Activated T-cell treated with anti-CD3 and anti-CD28 coated beads, Interleukin-2, amount 50 U/mL, for 4 hours (primary cell): Measurements from ENCODE around the gene COL9A3. TPM values are rescaled to one million over a fixed set of nuclear protein-coding genes. Genes with fewer than 3 reads are reported as not detected.
"Not testable (repeated sequence)": the region's sequence is repeated elsewhere in the genome, so short reads cannot be mapped to it uniquely, and the experiment has no call there.

ENCODE experiments used
- ATAC-seq, 2 donors: fragments of 200-7000 bp; cut with Tn5 transposase; one replicate each; pipeline ENCODE4 v1.10.0; 2021
- DNase-seq: peaks from one replicate; pipeline ENCODE4 v3.0.0-alpha.2; 2020
- H3K27me3 Mint-ChIP-seq: one replicate; pipeline ENCODE4 v1.8.0; 2021; ENCODE audit warnings: low read depth, mixed read lengths
- H3K36me3 Mint-ChIP-seq: one replicate; pipeline ENCODE4 v1.8.0; 2022; ENCODE audit warnings: mixed read lengths; ENCODE audit not compliant: insufficient read depth
- H3K4me1 Mint-ChIP-seq: one replicate; pipeline ENCODE4 v1.8.0; 2021; ENCODE audit warnings: low read depth, mixed read lengths
- H3K4me3 Mint-ChIP-seq: one replicate; pipeline ENCODE4 v1.8.0; 2021; ENCODE audit warnings: mild to moderate bottlenecking, moderate library complexity, mixed read lengths
- H3K9me3 Mint-ChIP-seq: one replicate; pipeline ENCODE4 v1.8.0; 2021; ENCODE audit warnings: mixed read lengths
- total RNA-seq, 3 donors: library from RNA; stranded (reverse); gene quantifications; one replicate each; pipeline ENCODE4 v1.2.1, GENCODE V29; 2021

COL9A3 gene
- total RNA-seq, 3 donors from 2014 or later: 0.10 to 0.33 (median 0.21) TPM

- H3K36me3 Mint-ChIP-seq: peaks cover 30% of the 10 kb centered on the region
- H3K4me3 Mint-ChIP-seq, ATAC-seq, H3K4me1 Mint-ChIP-seq, H3K9me3 Mint-ChIP-seq, DNase-seq, H3K27me3 Mint-ChIP-seq: not testable (repeated sequence)
Observed at GRCh38 chr20:62848917-62849316, 32.1 kb downstream of the COL9A3 start.

- DNase-seq: no peak
- no peaks in the 10 kb centered on the region for H3K4me1 Mint-ChIP-seq
Observed at GRCh38 chr20:62849431-62849830, 32.6 kb downstream of the COL9A3 start.

GRCh38 chr20:62850333-62850974 lies 33.6 kb downstream of the COL9A3 start:
- Mint-ChIP-seq H3K27me3 (no peaks in the 10 kb centered on the region), H3K36me3 (peaks cover 33% of the 10 kb centered on the region), H3K4me1 (no peaks in the 10 kb centered on the region), H3K9me3 (no peaks in the 10 kb centered on the region), H3K4me3 (no peak overlapping the region)
- ATAC-seq: no peak
- DNase-seq: no peak

More at GRCh38 chr20:62849431-62849830, 32.6 kb downstream of the COL9A3 start:
- H3K9me3 Mint-ChIP-seq: no peaks in the 10 kb centered on the region
- peaks cover 32% of the 10 kb centered on the region for H3K36me3 Mint-ChIP-seq
- ATAC-seq: no peak
- no peaks in the 10 kb centered on the region for H3K27me3 Mint-ChIP-seq
- no peak overlapping the region for H3K4me3 Mint-ChIP-seq

- no peak for DNase-seq
- Mint-ChIP-seq H3K9me3 (no peaks in the 10 kb centered on the region), H3K27me3 (no peaks in the 10 kb centered on the region), H3K4me3 (no peak overlapping the region), H3K4me1 (no peaks in the 10 kb centered on the region), H3K36me3 (peaks cover 33% of the 10 kb centered on the region)
- ATAC-seq: no peak
Observed at GRCh38 chr20:62852196-62852595, 35.3 kb downstream of the COL9A3 start.

- no peak for DNase-seq
Observed at GRCh38 chr20:62852841-62853240, 36.0 kb downstream of the COL9A3 start.

GRCh38 chr20:62853304-62853703 lies 36.5 kb downstream of the COL9A3 start:
- not testable (repeated sequence) for ATAC-seq, DNase-seq, H3K4me1 Mint-ChIP-seq

More at GRCh38 chr20:62852841-62853240, 36.0 kb downstream of the COL9A3 start:
- Mint-ChIP-seq H3K9me3 (no peaks in the 10 kb centered on the region), H3K27me3 (no peaks in the 10 kb centered on the region), H3K36me3 (peaks cover 33% of the 10 kb centered on the region), H3K4me3 (no peak overlapping the region), H3K4me1 (no peaks in the 10 kb centered on the region)
- ATAC-seq: no peak

GRCh38 chr20:62854121-62854520 lies 37.3 kb downstream of the COL9A3 start:
- ATAC-seq: no peak
- Mint-ChIP-seq H3K9me3 (no peaks in the 10 kb centered on the region), H3K4me1 (peaks cover 4% of the 10 kb centered on the region), H3K36me3 (peaks cover 32% of the 10 kb centered on the region), H3K4me3 (no peak overlapping the region), H3K27me3 (no peaks in the 10 kb centered on the region)
- no peak for DNase-seq

More at GRCh38 chr20:62853304-62853703, 36.5 kb downstream of the COL9A3 start:
- H3K9me3 Mint-ChIP-seq, H3K27me3 Mint-ChIP-seq, H3K4me3 Mint-ChIP-seq: not testable (repeated sequence)
- peaks cover 32% of the 10 kb centered on the region for H3K36me3 Mint-ChIP-seq

- ATAC-seq (no peak), DNase-seq (no peak)
- peaks cover 7% of the 10 kb centered on the region for H3K4me1 Mint-ChIP-seq
- H3K36me3 Mint-ChIP-seq: peaks cover 29% of the 10 kb centered on the region
- H3K4me3 Mint-ChIP-seq: no peak overlapping the region
- H3K9me3 Mint-ChIP-seq: no peaks in the 10 kb centered on the region
- no peaks in the 10 kb centered on the region for H3K27me3 Mint-ChIP-seq
Observed at GRCh38 chr20:62855120-62855519, 38.3 kb downstream of the COL9A3 start.

GRCh38 chr20:62856931-62857619 lies 40.2 kb downstream of the COL9A3 start:
- H3K27me3 Mint-ChIP-seq: no peaks in the 10 kb centered on the region
- no peak overlapping the region for H3K4me3 Mint-ChIP-seq
- H3K4me1 Mint-ChIP-seq: peaks cover 11% of the 10 kb centered on the region
- H3K9me3 Mint-ChIP-seq: no peaks in the 10 kb centered on the region
- ATAC-seq (no peak), DNase-seq (no peak)
- peaks cover 24% of the 10 kb centered on the region for H3K36me3 Mint-ChIP-seq

- H3K9me3 Mint-ChIP-seq: no peaks in the 10 kb centered on the region
- H3K4me3 Mint-ChIP-seq: no peak overlapping the region
- ATAC-seq (no peak), DNase-seq (no peak)
- no peaks in the 10 kb centered on the region for H3K27me3 Mint-ChIP-seq
- peaks cover 17% of the 10 kb centered on the region for H3K36me3 Mint-ChIP-seq
- H3K4me1 Mint-ChIP-seq: peaks cover 15% of the 10 kb centered on the region
Observed at GRCh38 chr20:62858058-62858830, 41.4 kb downstream of the COL9A3 start.

- peaks cover 9% of the 10 kb centered on the region for H3K36me3 Mint-ChIP-seq
- ATAC-seq: no peak
- H3K27me3 Mint-ChIP-seq: no peaks in the 10 kb centered on the region
- no peaks in the 10 kb centered on the region for H3K9me3 Mint-ChIP-seq
- H3K4me1 Mint-ChIP-seq: peaks cover 15% of the 10 kb centered on the region
- peak overlapping the region; percentile 67 for H3K4me3 Mint-ChIP-seq
- DNase-seq: no peak
Observed at GRCh38 chr20:62859721-62860120, 42.9 kb downstream of the COL9A3 start.

GRCh38 chr20:62860391-62860923 lies 43.6 kb downstream of the COL9A3 start:
- DNase-seq (no peak), ATAC-seq (peak in 1 of 2 donors; percentile 5)
- Mint-ChIP-seq H3K36me3 (peaks cover 8% of the 10 kb centered on the region), H3K4me1 (peaks cover 15% of the 10 kb centered on the region), H3K4me3 (peak overlapping the region; percentile 67), H3K9me3 (no peaks in the 10 kb centered on the region), H3K27me3 (no peaks in the 10 kb centered on the region)

- H3K27me3 Mint-ChIP-seq: no peaks in the 10 kb centered on the region
- H3K4me1 Mint-ChIP-seq: peaks cover 15% of the 10 kb centered on the region
- H3K4me3 Mint-ChIP-seq: peak overlapping the region; percentile 38
- H3K36me3 Mint-ChIP-seq: peaks cover 8% of the 10 kb centered on the region
- H3K9me3 Mint-ChIP-seq: no peaks in the 10 kb centered on the region
- DNase-seq (peak; percentile 19), ATAC-seq (peak; percentile 57 to 61)
Observed at GRCh38 chr20:62860924-62861691, 44.3 kb downstream of the COL9A3 start.
